Neural cell (in vitro differentiated cells): ENCODE measurements around the gene AEBP2.

Experiments used
- EZH2 ChIP-seq: fragments of 200-600, 300-800 bp; shearing (Covaris generic), sonication (generic); IDR thresholded peaks from 2 replicates; pipeline ENCODE4 v1.6.1; 2014; ENCODE audit warnings: antibody characterized with exemption, low read length, borderline replicate concordance, mild to moderate bottlenecking; ENCODE audit not compliant: insufficient read depth, poor library complexity, severe bottlenecking
- SMC3 ChIP-seq: fragments of 450-650 bp; conservative IDR thresholded peaks from 2 replicates; pipeline ENCODE4 v1.6.1; 2014; ENCODE audit warnings: antibody characterized with exemption, mild to moderate bottlenecking, moderate library complexity; ENCODE audit not compliant: poor library complexity
- TAF1 ChIP-seq: IDR thresholded peaks from 2 replicates; pipeline ENCODE4 v1.6.1; 2012; ENCODE audit warnings: low read depth
- TF ChIP-seq, protein P1 (sequence below): fragments of 450-650 bp; IDR thresholded peaks from 2 replicates; pipeline ENCODE4 v1.5.1; 2014; ENCODE audit warnings: antibody characterized with exemption, mild to moderate bottlenecking, moderate library complexity; ENCODE audit not compliant: poor library complexity, severe bottlenecking

DNA sequence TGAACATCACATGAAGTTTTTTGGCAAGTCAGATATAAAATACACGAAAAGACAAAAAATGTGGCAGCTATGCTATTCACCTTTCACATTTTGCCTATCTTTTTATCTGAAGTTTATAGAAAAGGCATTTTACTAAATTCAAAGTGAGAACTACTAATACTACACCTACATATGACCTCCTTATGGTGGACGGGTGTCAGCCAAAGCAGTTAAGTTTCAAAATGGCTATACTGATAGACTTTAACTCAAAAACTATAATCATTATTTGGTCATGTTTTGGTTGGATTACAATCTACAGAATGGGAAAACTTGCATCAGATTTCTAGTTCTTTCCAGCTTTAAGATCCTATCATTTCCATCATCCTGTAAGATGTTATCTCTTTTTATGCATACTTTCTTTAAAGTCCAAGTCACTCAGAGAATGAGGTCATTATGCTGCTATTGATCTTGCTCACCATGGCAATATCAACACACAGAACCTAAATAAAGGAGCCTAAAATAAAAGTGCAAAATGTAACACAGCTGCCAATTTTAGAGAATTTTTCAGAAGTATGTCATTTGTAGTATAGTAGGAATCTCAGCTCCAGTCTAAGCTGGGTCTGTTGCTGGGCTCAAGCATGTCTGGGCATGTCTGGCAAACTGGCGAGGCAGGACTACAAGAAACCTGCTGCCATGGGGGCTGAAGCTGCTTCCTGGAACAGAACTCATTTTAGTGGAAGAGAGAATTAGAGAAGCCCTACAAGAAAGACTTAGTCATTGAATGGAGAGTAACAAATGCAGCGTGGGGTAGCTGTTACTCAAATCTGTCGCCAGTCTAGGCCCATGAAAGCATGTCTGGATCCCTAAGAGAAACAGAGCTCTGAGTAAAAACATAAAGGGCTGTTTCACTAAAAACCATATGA, 7.6 kb upstream of the AEBP2 start:
- TF ChIP-seq TAF1 = no peak
- TF ChIP-seq, protein P1, sequence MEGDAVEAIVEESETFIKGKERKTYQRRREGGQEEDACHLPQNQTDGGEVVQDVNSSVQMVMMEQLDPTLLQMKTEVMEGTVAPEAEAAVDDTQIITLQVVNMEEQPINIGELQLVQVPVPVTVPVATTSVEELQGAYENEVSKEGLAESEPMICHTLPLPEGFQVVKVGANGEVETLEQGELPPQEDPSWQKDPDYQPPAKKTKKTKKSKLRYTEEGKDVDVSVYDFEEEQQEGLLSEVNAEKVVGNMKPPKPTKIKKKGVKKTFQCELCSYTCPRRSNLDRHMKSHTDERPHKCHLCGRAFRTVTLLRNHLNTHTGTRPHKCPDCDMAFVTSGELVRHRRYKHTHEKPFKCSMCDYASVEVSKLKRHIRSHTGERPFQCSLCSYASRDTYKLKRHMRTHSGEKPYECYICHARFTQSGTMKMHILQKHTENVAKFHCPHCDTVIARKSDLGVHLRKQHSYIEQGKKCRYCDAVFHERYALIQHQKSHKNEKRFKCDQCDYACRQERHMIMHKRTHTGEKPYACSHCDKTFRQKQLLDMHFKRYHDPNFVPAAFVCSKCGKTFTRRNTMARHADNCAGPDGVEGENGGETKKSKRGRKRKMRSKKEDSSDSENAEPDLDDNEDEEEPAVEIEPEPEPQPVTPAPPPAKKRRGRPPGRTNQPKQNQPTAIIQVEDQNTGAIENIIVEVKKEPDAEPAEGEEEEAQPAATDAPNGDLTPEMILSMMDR = no peak
- TF ChIP-seq EZH2 = no peak
- no peak for TF ChIP-seq SMC3
